Neuronal stem cell (in vitro differentiated cells): Measurements from ENCODE around the gene REC8.

Experiments
- DNase-seq: peaks from one replicate; pipeline ENCODE4 v3.0.0-alpha.2; 2013; ENCODE audit warnings: low spot score
- H2AFZ ChIP-seq: one replicate; pipeline ENCODE4 v1.6.1; 2013; ENCODE audit warnings: mild to moderate bottlenecking, low read length, inconsistent platforms
- H2AK5ac ChIP-seq: 2 replicates; pipeline ENCODE4 v1.6.1; 2013; ENCODE audit warnings: low read depth, mild to moderate bottlenecking, inconsistent platforms, low read length, moderate library complexity, mixed read lengths
- H2BK120ac ChIP-seq: 2 replicates; pipeline ENCODE4 v1.6.1; 2013; ENCODE audit warnings: low read depth, mild to moderate bottlenecking, inconsistent platforms, low read length, moderate library complexity, mixed read lengths
- H2BK12ac ChIP-seq: one replicate; pipeline ENCODE4 v1.6.1; 2013; ENCODE audit warnings: low read length, inconsistent platforms
- H2BK15ac ChIP-seq: 2 replicates; pipeline ENCODE4 v1.6.1; 2013; ENCODE audit warnings: mild to moderate bottlenecking, low read length, inconsistent platforms, mixed read lengths
- H2BK5ac ChIP-seq: one replicate; pipeline ENCODE4 v1.6.1; 2013; ENCODE audit warnings: inconsistent platforms, mild to moderate bottlenecking, low read length, moderate library complexity
- H3K14ac ChIP-seq: one replicate; pipeline ENCODE4 v1.6.1; 2013; ENCODE audit warnings: low read length, inconsistent platforms
- H3K18ac ChIP-seq: 2 replicates; pipeline ENCODE4 v1.6.1; 2013; ENCODE audit warnings: low read length, inconsistent platforms
- H3K23ac ChIP-seq: 2 replicates; pipeline ENCODE4 v1.6.1; 2013; ENCODE audit warnings: low read depth, mild to moderate bottlenecking, mixed read lengths, low read length, inconsistent platforms; ENCODE audit not compliant: poor library complexity
- H3K27ac ChIP-seq: replicated peaks from 3 replicates; pipeline ENCODE4 v1.5.1; 2013; ENCODE audit warnings: low read length, inconsistent platforms
- H3K27me3 ChIP-seq, 3 experiments: 2 replicates each; pipeline ENCODE4 v1.6.1; 2013; ENCODE audit warnings: low read length in 3 of 3, mild to moderate bottlenecking in 2 of 3, inconsistent platforms in 1 of 3, low read depth in 1 of 3, mixed read lengths in 1 of 3, moderate library complexity in 1 of 3; ENCODE audit not compliant: control insufficient read depth in 3 of 3, insufficient read depth in 3 of 3
- H3K36me3 ChIP-seq, 2 donors: replicated peaks in 1 of 2; 2 replicates each; pipeline ENCODE4 v1.6.1; 2013; ENCODE audit warnings: low read length in 2 of 2; ENCODE audit not compliant: control insufficient read depth in 2 of 2, insufficient read depth in 2 of 2
- H3K4ac ChIP-seq: 2 replicates; pipeline ENCODE4 v1.6.1; 2013; ENCODE audit warnings: inconsistent platforms, mild to moderate bottlenecking, low read length, moderate library complexity
- H3K4me1 ChIP-seq, 2 donors: 1 replicate in 1 of 2; 2 replicates in 1 of 2; pipeline ENCODE4 v1.6.1; 2013; ENCODE audit warnings: low read length in 2 of 2, low read depth in 1 of 2; ENCODE audit not compliant: control insufficient read depth in 2 of 2, insufficient read depth in 1 of 2
- H3K4me2 ChIP-seq: one replicate; pipeline ENCODE4 v1.6.1; 2013; ENCODE audit warnings: mild to moderate bottlenecking, low read length, inconsistent platforms; ENCODE audit not compliant: insufficient read depth, poor library complexity, severe bottlenecking
- H3K4me3 ChIP-seq, 2 donors: 2 replicates each; pipeline ENCODE4 v1.5.1; 2013; ENCODE audit warnings: low read length in 2 of 2, mild to moderate bottlenecking in 2 of 2, inconsistent platforms in 1 of 2, moderate library complexity in 1 of 2
- H3K79me1 ChIP-seq: one replicate; pipeline ENCODE4 v1.6.1; 2013; ENCODE audit warnings: low read depth, mild to moderate bottlenecking, inconsistent platforms, low read length, moderate library complexity
- H3K9ac ChIP-seq: one replicate; pipeline ENCODE4 v1.6.1; 2013; ENCODE audit warnings: mild to moderate bottlenecking, low read depth, low read length, inconsistent platforms; ENCODE audit not compliant: poor library complexity
- H3K9me3 ChIP-seq, 2 donors: replicated peaks in 1 of 2; 2 replicates each; pipeline versions ENCODE3 to v1.6.1; 2013; ENCODE audit warnings: low read length in 2 of 2, mild to moderate bottlenecking in 2 of 2, inconsistent platforms in 1 of 2, low read depth in 1 of 2, mixed read lengths in 1 of 2, moderate library complexity in 1 of 2; ENCODE audit not compliant: control insufficient read depth in 2 of 2, insufficient read depth in 1 of 2
- H4K8ac ChIP-seq: one replicate; pipeline ENCODE4 v1.6.1; 2013; ENCODE audit warnings: low read depth, mild to moderate bottlenecking, inconsistent platforms, low read length, moderate library complexity
- H4K91ac ChIP-seq: one replicate; pipeline ENCODE4 v1.6.1; 2013; ENCODE audit warnings: low read length, low read depth, mild to moderate bottlenecking, inconsistent platforms; ENCODE audit not compliant: poor library complexity
- WGBS, 2 donors: extraction: QIAGEN DNeasy Blood & Tissue Kit; methylation state at CpG; one replicate each; pipeline ENCODE4 v1.1.7; 2013; ENCODE audit warnings: missing lambda C conversion rate in 2 of 2, mixed read lengths in 1 of 2; ENCODE audit not compliant: insufficient read length in 2 of 2, insufficient replicate concordance in 1 of 2; ENCODE audit errors: extremely low coverage in 2 of 2; 5-methylcytosine and 5-hydroxymethylcytosine counted together

The REC8 gene

DNA sequence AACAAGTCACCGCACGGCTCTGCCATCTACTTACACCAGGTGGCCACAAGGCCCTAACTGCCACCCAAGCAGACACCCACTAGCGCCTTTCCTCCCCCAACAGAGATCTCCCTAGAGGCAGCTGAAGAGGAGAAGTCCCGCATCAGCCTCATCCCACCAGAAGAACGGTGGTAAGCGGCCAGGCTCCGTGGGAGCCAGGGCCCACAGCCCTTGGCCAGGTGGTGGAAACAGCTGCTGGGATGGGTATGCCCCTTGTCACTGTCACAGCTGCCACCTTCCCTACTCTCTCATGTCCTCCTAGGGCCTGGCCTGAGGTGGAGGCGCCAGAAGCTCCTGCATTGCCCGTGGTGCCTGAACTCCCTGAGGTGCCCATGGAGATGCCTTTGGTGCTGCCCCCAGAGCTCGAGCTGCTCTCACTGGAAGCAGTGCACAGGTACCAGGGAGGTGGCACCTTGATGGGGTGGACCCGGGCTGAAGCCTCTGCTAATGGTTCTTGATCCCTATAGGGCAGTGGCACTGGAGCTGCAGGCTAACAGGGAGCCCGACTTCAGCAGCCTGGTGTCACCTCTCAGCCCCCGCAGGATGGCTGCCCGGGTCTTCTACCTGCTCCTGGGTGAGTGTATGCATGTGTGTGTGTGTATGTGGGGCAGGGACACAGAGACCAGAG, 7.5 kb downstream of the REC8 start:
- H2BK15ac ChIP-seq: no peak overlapping the region
- no peak overlapping the region for H4K8ac ChIP-seq
- H3K23ac ChIP-seq: no peak overlapping the region
- H3K27me3 ChIP-seq: no peaks in the 10 kb centered on the region
- H3K14ac ChIP-seq: no peak overlapping the region
- no peak overlapping the region for H4K91ac ChIP-seq
- no peak overlapping the region for H2AFZ ChIP-seq
- no CpG with 5 or more reads among the region's 14 CpGs for WGBS, 2 donors
- no peak overlapping the region for H3K18ac ChIP-seq
- no peak overlapping the region for H3K9ac ChIP-seq
- H3K36me3 ChIP-seq: peaks cover 71 to 73% of the 10 kb centered on the region in 2 donors
- H3K79me1 ChIP-seq: peaks cover 5% of the 10 kb centered on the region
- H2BK5ac ChIP-seq: peak overlapping the region; percentile 66
- H2BK120ac ChIP-seq: no peak overlapping the region
- no peak overlapping the region for H2AK5ac ChIP-seq
- no peak for DNase-seq
- H3K4ac ChIP-seq: no peak overlapping the region
- no peaks in the 10 kb centered on the region for H3K9me3 ChIP-seq
- no peak overlapping the region for H3K27ac ChIP-seq
- no peak overlapping the region for H2BK12ac ChIP-seq
- H3K4me2 ChIP-seq: no peak overlapping the region
- H3K4me3 ChIP-seq: no peak overlapping the region
- H3K4me1 ChIP-seq: no peaks in the 10 kb centered on the region

DNA sequence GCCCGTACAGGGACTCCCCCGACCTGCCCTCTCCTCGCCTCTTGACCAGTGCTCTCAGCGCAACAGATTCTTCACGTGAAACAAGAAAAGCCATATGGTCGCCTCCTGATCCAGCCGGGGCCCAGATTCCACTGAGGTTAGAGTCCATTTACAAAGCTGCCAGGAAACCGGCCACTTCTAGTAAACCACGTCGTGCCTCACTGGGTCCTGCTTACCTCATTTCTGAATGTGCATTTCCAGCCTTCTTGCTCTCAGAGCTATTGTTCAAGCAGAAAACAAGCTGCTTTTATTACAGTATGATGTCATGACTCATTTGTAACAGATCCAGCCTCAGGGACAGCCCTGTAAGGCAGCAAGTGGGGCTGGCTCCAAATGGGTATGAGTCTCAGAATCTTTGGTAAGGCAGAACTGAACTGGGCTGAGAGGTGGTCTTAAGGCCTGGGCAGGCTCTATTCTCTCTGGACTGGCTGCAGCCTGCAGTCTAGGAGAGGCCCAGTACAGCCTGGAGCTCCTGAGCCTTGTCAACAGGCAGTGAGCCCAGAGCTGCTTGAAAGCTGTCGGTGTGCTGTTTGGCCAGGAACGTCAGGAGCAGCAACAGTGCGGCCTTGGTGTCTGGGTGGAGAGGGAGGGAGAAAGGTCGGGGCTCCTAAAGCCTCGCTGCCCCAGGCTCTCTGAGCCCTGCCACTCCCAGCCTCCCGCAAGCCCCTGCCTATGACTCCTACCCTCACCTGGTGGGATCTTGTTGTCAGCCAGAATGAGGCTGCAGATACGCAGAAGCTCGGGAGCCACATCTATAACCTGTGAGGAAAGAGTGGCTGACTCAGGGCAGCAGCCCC, 8.3 kb downstream of the REC8 start:
- Histone ChIP-seq H3K79me1 (peaks cover 5% of the 10 kb centered on the region), H3K14ac (no peak overlapping the region), H2BK15ac (no peak overlapping the region), H2AFZ (no peak overlapping the region), H3K9ac (peak overlapping the region; percentile 60), H4K91ac (no peak overlapping the region), H3K4me1 (no peaks in the 10 kb centered on the region), H3K9me3 (no peaks in the 10 kb centered on the region), H3K36me3 (peaks cover 76 to 80% of the 10 kb centered on the region in 2 donors), H2BK5ac (peak overlapping the region; percentile 66), H3K4me2 (no peak overlapping the region), H3K27me3 (no peaks in the 10 kb centered on the region), H2BK12ac (no peak overlapping the region), H3K4ac (no peak overlapping the region), H3K4me3 (no peak overlapping the region), H2AK5ac (no peak overlapping the region), H3K23ac (no peak overlapping the region), H3K18ac (no peak overlapping the region), H4K8ac (peak overlapping the region; percentile 17), H2BK120ac (no peak overlapping the region), H3K27ac (no peak overlapping the region)
- DNase-seq: no peak
- no CpG with 5 or more reads among the region's 18 CpGs for WGBS, 2 donors

DNA sequence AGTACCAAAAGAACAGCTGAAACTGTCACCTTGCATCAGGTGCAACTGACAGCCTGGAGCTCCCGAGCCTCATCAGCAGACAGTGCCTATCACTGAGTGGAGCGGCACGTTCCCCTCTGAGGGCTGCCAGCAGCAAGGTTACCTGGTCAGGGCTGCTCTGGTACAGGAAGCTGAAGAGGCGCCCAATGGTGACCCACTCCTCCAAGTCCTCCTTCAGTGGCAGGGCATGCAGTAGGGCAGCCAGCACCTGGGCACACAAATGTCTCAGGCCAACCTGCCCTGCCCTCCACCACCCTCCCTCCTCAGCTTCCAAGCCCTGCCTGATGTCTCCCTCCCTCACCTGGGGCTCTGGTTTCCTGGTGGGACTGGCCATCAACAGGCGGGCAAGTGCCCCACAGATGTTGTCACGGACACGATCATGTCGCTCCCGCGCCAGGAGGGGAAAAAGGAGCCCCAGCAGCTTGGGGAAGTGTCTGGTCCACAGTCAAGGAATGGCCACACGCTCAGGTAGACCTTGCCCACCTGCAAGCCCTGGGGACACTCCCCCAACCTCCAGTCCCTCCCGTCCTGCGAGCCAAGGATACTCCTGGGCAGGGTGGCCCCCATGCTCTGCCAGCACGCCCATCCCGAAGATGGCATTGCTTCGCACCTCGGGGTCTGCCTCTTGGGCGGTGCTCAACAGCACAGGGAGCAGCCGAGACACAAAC, 9.6 kb downstream of the REC8 start:
- Histone ChIP-seq H3K14ac (no peak overlapping the region), H3K18ac (no peak overlapping the region), H2BK12ac (no peak overlapping the region), H3K9me3 (no peaks in the 10 kb centered on the region), H3K4ac (no peak overlapping the region), H3K27me3 (no peaks in the 10 kb centered on the region), H2AFZ (no peak overlapping the region), H4K91ac (no peak overlapping the region), H3K9ac (peak overlapping the region; percentile 44), H2BK120ac (no peak overlapping the region), H3K4me1 (no peaks in the 10 kb centered on the region), H3K4me2 (no peak overlapping the region), H3K27ac (no peak overlapping the region), H2BK5ac (no peak overlapping the region), H3K23ac (peak overlapping the region; percentile 43), H2AK5ac (no peak overlapping the region), H2BK15ac (no peak overlapping the region), H3K36me3 (peaks cover 85 to 94% of the 10 kb centered on the region in 2 donors), H3K4me3 (no peak overlapping the region), H3K79me1 (peaks cover 5% of the 10 kb centered on the region), H4K8ac (no peak overlapping the region)
- no peak for DNase-seq
- no CpG with 5 or more reads among the region's 19 CpGs for WGBS, 2 donors
